Esophagus muscularis mucosa (tissue), 4 donors: ENCODE results near the gene TTBK1. TPM values are rescaled to one million over a fixed set of nuclear protein-coding genes. Genes with fewer than 3 reads are reported as not detected.

Experiments
- DNase-seq: peaks from one replicate; pipeline ENCODE4 v3.0.0-alpha.2; 2017; ENCODE audit errors: extremely low spot score
- H3K27ac ChIP-seq, 4 donors: fragments of 200-600 bp; sonication (generic); replicated peaks in 1 of 4; 1 replicate in 3 of 4; 2 replicates in 1 of 4; pipeline ENCODE4 v1.5.1; 2016 to 2019; ENCODE audit warnings: mild to moderate bottlenecking in 1 of 4
- H3K27me3 ChIP-seq, 4 donors: fragments of 200-600 bp; sonication (generic); one replicate each; pipeline versions ENCODE4 v1.5.1 to v1.6.0; 2016 to 2019
- H3K36me3 ChIP-seq, 4 donors: fragments of 200-600 bp; sonication (generic); one replicate each; pipeline ENCODE4 v1.5.1; 2016 to 2019
- H3K4me1 ChIP-seq, 4 donors: fragments of 200-600 bp; sonication (generic); one replicate each; pipeline ENCODE4 v1.5.1; 2016 to 2019
- H3K4me3 ChIP-seq, 4 donors: fragments of 200-600 bp; sonication (generic); 1 replicate in 2 of 4; 2 replicates in 2 of 4; pipeline ENCODE4 v1.5.1; 2016 to 2019; ENCODE audit warnings: mild to moderate bottlenecking in 4 of 4, moderate library complexity in 1 of 4
- H3K9me3 ChIP-seq, 4 donors: fragments of 200-600 bp; sonication (generic); 1 replicate in 3 of 4; 2 replicates in 1 of 4; pipeline ENCODE4 v1.5.1; 2016 to 2019
- EP300 ChIP-seq: sonication (generic); formaldehyde crosslinking; IDR thresholded peaks from one replicate; pipeline ENCODE4 v1.6.1; 2017; ENCODE audit warnings: antibody characterized with exemption
- POLR2A ChIP-seq: fragments of 450-650 bp; IDR thresholded peaks from one replicate; pipeline ENCODE4 v1.6.1; 2017; ENCODE audit warnings: antibody characterized with exemption, moderate library complexity, mild to moderate bottlenecking, low read depth
- POLR2AphosphoS5 ChIP-seq, 2 donors: sonication (generic); formaldehyde crosslinking; IDR thresholded peaks; one replicate each; pipeline ENCODE4 v1.6.1; 2017; ENCODE audit warnings: antibody characterized with exemption in 2 of 2
- WGBS: methylation state at CpG from one replicate; pipeline ENCODE4 v1.1.5; 2018; 5-methylcytosine and 5-hydroxymethylcytosine counted together
- intact Hi-C: fragments of 100-400 bp; cut with DNase I; formaldehyde crosslinking; loops from one replicate; pipeline ENCODE4 v1.15.1; 2023
- total RNA-seq, 4 donors: library from RNA; depleted of rRNA; stranded (reverse); fragments of >200 nt; gene quantifications; one replicate each; pipeline versions ENCODE4 v1.1.0 to v1.2.1, GENCODE V29; 2016
- TF ChIP-seq, protein P1 (sequence below), 3 experiments: fragments of 200-600 bp in 2 of 3; fragments of 450-650 bp in 1 of 3; sonication (generic) in 2 of 3; IDR thresholded peaks; one replicate each; pipeline ENCODE4 v1.5.1; 2017 to 2019; ENCODE audit warnings: antibody characterized with exemption in 3 of 3, mild to moderate bottlenecking in 2 of 3, moderate library complexity in 1 of 3

The TTBK1 gene
- total RNA-seq, 4 donors from 2014 or later: under 0.01 to 0.29 (median 0.03) TPM

DNA sequence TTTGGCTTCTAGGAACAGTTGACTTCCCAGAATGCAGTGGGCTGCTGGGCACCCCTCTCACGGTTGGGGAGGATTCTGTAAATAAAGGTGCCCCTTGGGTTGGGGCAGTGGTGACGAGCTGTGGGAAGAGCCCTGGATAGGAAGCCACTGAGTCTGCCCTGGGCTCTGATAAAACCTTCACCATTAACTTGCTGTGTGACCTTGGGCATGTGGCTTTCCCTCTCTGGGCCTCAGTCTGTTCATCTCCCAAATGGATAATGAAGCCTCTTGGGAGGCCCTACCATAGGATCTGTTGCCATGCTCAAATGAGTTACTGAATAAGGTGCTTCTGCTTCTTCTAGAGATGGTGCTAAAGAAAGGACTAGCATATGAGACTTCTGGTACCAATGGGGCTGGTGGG is 61.6 kb downstream of the TTBK1 start:
- Histone ChIP-seq H3K36me3 (no peaks in the 10 kb centered on the region), H3K27ac (no peak overlapping the region), H3K9me3 (no peaks in the 10 kb centered on the region), H3K27me3 (peaks cover 0 to 37% (median 0%) of the 10 kb centered on the region in 4 donors), H3K4me1 (peaks cover 11 to 17% (median 15%) of the 10 kb centered on the region in 4 donors), H3K4me3 (no peak overlapping the region)
- no peak for TF ChIP-seq POLR2AphosphoS5 (IDR thresholded peaks at IDR 0.05)
- no peak for TF ChIP-seq EP300
- TF ChIP-seq, protein P1, sequence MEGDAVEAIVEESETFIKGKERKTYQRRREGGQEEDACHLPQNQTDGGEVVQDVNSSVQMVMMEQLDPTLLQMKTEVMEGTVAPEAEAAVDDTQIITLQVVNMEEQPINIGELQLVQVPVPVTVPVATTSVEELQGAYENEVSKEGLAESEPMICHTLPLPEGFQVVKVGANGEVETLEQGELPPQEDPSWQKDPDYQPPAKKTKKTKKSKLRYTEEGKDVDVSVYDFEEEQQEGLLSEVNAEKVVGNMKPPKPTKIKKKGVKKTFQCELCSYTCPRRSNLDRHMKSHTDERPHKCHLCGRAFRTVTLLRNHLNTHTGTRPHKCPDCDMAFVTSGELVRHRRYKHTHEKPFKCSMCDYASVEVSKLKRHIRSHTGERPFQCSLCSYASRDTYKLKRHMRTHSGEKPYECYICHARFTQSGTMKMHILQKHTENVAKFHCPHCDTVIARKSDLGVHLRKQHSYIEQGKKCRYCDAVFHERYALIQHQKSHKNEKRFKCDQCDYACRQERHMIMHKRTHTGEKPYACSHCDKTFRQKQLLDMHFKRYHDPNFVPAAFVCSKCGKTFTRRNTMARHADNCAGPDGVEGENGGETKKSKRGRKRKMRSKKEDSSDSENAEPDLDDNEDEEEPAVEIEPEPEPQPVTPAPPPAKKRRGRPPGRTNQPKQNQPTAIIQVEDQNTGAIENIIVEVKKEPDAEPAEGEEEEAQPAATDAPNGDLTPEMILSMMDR (IDR thresholded peaks at IDR 0.05): no peak
- no peak for TF ChIP-seq POLR2A
- DNase-seq: no peak
- 94% methylated on average over 2 of the region's 2 CpGs for WGBS
- intact Hi-C loops: no loop called here

DNA sequence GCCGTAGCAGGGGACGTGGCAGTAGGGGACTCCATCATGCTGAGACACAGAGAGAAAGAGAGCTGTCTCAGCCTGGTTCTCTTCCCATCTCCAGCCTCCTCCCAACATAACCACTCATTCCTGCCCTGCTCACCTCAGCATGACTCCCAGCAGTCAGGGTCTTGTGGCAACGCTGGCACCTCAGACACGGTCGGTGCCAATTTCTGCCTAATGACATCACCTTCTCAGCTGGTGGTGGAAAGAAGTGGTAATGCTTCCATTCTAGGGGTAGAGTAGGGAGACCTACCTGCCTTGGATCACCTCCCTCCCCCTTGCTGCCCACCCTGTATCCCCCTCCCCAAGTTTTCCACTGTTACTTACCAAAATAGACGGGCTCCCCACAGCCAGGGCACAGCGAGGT is 62.8 kb downstream of the TTBK1 start:
- Histone ChIP-seq H3K27ac (no peak overlapping the region), H3K4me1 (peaks cover 11 to 17% (median 15%) of the 10 kb centered on the region in 4 donors), H3K9me3 (no peaks in the 10 kb centered on the region), H3K27me3 (peaks cover 0 to 35% (median 0%) of the 10 kb centered on the region in 4 donors), H3K36me3 (no peaks in the 10 kb centered on the region), H3K4me3 (no peak overlapping the region)
- TF ChIP-seq, protein P1 (IDR thresholded peaks at IDR 0.05): no peak
- TF ChIP-seq EP300 (no peak), POLR2A (no peak), POLR2AphosphoS5 (IDR thresholded peaks at IDR 0.05) (no peak)
- 91% methylated on average over 6 of the region's 7 CpGs for WGBS
- DNase-seq: no peak
- intact Hi-C loops: no loop called here

DNA sequence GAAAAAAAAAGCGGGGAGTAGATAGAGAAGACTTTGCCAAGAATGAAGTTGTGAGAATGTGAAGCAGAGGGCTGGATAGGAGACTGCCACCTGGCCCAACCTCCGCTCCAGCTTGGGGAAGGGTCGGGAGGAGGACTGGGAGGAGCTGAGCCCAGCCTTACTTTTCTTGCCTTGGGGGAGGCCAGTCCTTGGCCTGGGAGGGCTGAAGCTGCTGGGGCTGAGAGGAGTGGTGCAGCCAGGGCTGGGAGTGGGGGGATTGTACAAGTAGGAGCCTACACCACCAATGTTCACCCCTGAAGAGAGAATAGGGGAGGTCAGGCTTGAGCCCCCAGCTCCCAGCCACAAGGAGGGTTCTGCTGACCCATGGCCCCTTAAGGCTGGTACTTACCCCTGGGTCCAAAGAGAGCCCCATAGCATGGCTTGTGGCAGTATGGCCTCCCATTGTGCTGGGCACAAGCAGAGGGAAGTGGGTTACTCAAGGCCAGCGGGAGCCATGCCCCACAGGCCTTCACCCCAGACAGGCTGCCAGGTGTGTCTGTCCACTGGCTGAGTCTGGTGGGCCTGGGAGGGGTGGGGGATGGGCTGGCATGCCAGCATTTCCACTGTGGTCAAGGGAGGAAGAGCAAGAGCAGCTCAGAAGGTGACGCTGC is 64.3 kb downstream of the TTBK1 start:
- Histone ChIP-seq H3K9me3 (no peaks in the 10 kb centered on the region), H3K4me1 (peaks cover 11 to 17% (median 15%) of the 10 kb centered on the region in 4 donors), H3K27ac (no peak overlapping the region), H3K4me3 (no peak overlapping the region), H3K36me3 (no peaks in the 10 kb centered on the region), H3K27me3 (peaks cover 0 to 25% (median 0%) of the 10 kb centered on the region in 4 donors)
- no peak for DNase-seq
- WGBS: 88% methylated on average over 4 of the region's 5 CpGs
- intact Hi-C loops: no loop called here
- TF ChIP-seq, protein P1 (IDR thresholded peaks at IDR 0.05): no peak
- TF ChIP-seq POLR2AphosphoS5 (IDR thresholded peaks at IDR 0.05) (no peak), EP300 (no peak), POLR2A (no peak)

DNA sequence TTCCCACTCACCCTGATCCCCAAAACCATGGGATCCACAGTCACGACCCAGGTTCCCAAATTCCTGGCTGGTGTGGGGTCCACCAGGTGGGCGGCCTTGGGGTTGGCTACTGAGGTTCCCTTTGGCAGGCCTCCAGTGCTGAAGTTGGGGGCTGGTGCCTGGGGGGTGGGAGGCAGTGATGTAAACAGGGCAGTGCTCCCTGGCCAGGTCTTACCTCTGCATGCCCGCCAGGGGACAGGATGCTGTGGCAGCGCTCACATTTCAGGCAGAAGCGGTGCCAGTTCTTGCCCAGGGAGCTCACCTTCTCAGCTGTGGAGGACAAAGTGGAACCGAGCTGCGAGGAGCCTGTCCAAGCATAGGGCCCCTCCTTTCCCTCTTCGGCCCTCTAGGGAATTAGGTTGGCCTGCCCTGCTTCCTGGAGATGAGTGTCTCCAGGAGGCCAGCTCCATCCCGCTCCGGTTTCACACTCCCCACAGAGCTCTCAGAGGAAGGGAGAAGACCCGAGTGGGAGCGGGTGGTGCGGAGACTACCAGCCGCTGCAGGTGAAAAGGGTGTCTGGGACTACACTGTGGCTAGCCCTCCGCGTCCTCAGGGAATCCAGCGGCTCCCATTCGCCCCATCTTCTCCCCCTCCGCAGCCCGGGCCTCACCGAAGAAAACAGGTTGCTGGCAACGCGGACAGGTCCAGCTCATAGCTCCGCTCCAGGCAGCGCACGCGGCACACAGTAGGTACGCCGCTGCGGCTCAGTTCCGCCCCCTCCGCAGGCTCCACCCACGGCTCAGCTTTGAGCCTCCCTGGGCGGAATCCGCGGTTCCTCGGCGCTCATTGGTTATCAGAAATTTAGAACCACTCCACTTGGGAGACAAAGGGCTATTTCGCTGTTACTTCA is 65.1 kb downstream of the TTBK1 start, which contains the start of gene CRIP3:
Gene CRIP3, minus strand, starts transcription at position 726 of the 889 bp plus-strand sequence. Its CDS starts 34 bp downstream, at position 692.
- Histone ChIP-seq H3K4me1 (peaks cover 11 to 17% (median 15%) of the 10 kb centered on the region in 4 donors), H3K4me3 (peak within 1 kb of the TSS; percentile 46 to 54 (median 52)), H3K27ac (no peak within 1 kb of the TSS), H3K27me3 (peaks cover 0 to 25% (median 0%) of the 10 kb centered on the region in 4 donors), H3K36me3 (no peaks in the 10 kb centered on the region), H3K9me3 (no peaks in the 10 kb centered on the region)
- WGBS: 1% methylated on average over 23 of the region's 39 CpGs
- TF ChIP-seq POLR2A (no peak), EP300 (no peak), POLR2AphosphoS5 (IDR thresholded peaks at IDR 0.05) (no peak)
- TF ChIP-seq, protein P1 (IDR thresholded peaks at IDR 0.05): no peak
- intact Hi-C loops: no loop called here
- no peak for DNase-seq
